Left lung (tissue), 10 donors: ENCODE measurements around the gene ZNF224. TPM values are rescaled to one million over a fixed set of nuclear protein-coding genes. Genes with fewer than 3 reads are reported as not detected.
A peak's percentile ranks its signal among the peaks of the same experiment; 100 is the strongest.

Experiments
- ATAC-seq: fragments of 200-7000 bp; cut with Tn5 transposase; one replicate; pipeline ENCODE4 v1.9.1; 2020; ENCODE audit warnings: moderate library complexity
- DNase-seq, 4 donors: peaks; one replicate each; pipeline ENCODE4 v3.0.0-alpha.2; 2013 to 2020
- H3K27ac ChIP-seq, 2 donors: fragments of 200-600 bp; sonication (generic) in 1 of 2; one replicate each; pipeline versions ENCODE4 v1.5.0 to v1.8.0; 2020 to 2021
- H3K27me3 ChIP-seq, 2 donors: fragments of 200-600 bp; sonication (generic) in 1 of 2; one replicate each; pipeline versions ENCODE4 v1.5.0 to v1.8.0; 2020 to 2021
- H3K36me3 ChIP-seq, 2 donors: fragments of 200-600 bp; sonication (generic) in 1 of 2; one replicate each; pipeline versions ENCODE4 v1.5.0 to v1.8.0; 2020 to 2021
- H3K4me1 ChIP-seq, 2 donors: fragments of 200-600 bp; one replicate each; pipeline ENCODE4 v1.8.0; 2021
- H3K4me3 ChIP-seq, 2 donors: fragments of 200-600 bp; sonication (generic) in 1 of 2; one replicate each; pipeline versions ENCODE4 v1.5.0 to v1.8.0; 2020 to 2021; ENCODE audit warnings: mild to moderate bottlenecking in 1 of 2
- H3K9me3 ChIP-seq, 2 donors: fragments of 200-600 bp; sonication (generic) in 1 of 2; one replicate each; pipeline versions ENCODE4 v1.5.0 to v1.8.0; 2020 to 2021
- CTCF ChIP-seq, 2 donors: fragments of 200-600 bp; sonication (generic) in 1 of 2; IDR thresholded peaks; one replicate each; pipeline versions ENCODE4 v1.5.0 to v1.8.0; 2021; ENCODE audit warnings: antibody characterized with exemption in 2 of 2
- intact Hi-C, 2 donors: fragments of 100-400 bp; cut with DNase I; formaldehyde crosslinking; loops; one replicate each; pipeline versions ENCODE4 v1.11.2 to v1.14.2; 2022
- polyA plus RNA-seq, 6 donors: library from polyadenylated mRNA; unstranded; fragments of 120-200 nt; gene quantifications; one replicate each; pipeline ENCODE4 v1.2.1, GENCODE V29; 2013; ENCODE audit not compliant: insufficient read length in 6 of 6
- total RNA-seq, 2 donors: library from RNA; stranded (reverse); fragmentation: NEBNext Ultra II Directional; extraction: Animal tissue kit (Norgen Biotek cat#: 25700); gene quantifications; one replicate each; pipeline ENCODE4 v1.2.1, GENCODE V29; 2021
- donor health status: DM: no; HTN: yes; CAD: no.
- donor health status: DM: no; HTN: no; CAD: no.

The ZNF224 gene
- total and polyA plus RNA-seq, 8 donors: 21.6 to 52.7 (median 49.3) TPM

- ATAC-seq: no peak
- H3K36me3 ChIP-seq: peaks cover 0 to 58% of the 10 kb centered on the region in 2 donors
- TF ChIP-seq CTCF (IDR thresholded peaks at IDR 0.05): no peak
Measured at GRCh38 chr19:44131955-44132354, 37.8 kb downstream of the ZNF224 start.

GRCh38 chr19:44141191-44142058 lies 47.3 kb downstream of the ZNF224 start, which contains the start of gene ZNF234:
TSS of gene ZNF234 (plus strand) at chr19:44141554. CDS start at chr19:44144633, 3,079 bp downstream.
- peak; percentile 84 to 92 (median 89) for DNase-seq
- intact Hi-C loops: no loop called here
- no peak for TF ChIP-seq CTCF (IDR thresholded peaks at IDR 0.05)
- no peaks in the 10 kb centered on the region for H3K9me3 ChIP-seq
- peak within 1 kb of the TSS; percentile 64 to 78 for H3K27ac ChIP-seq
- peak within 1 kb of the TSS; percentile 89 to 91 for H3K4me3 ChIP-seq
- H3K27me3 ChIP-seq: no peaks in the 10 kb centered on the region
- H3K4me1 ChIP-seq: peaks cover 4 to 20% of the 10 kb centered on the region in 2 donors
- peaks cover 0 to 21% of the 10 kb centered on the region in 2 donors for H3K36me3 ChIP-seq
- peak; percentile 100 for ATAC-seq

More at GRCh38 chr19:44131955-44132354, 37.8 kb downstream of the ZNF224 start:
- no peak for DNase-seq
- no peak overlapping the region for H3K4me3 ChIP-seq
- H3K9me3 ChIP-seq: peaks cover 0 to 84% of the 10 kb centered on the region in 2 donors
- H3K4me1 ChIP-seq: no peaks in the 10 kb centered on the region
- intact Hi-C loops: no loop called here
- no peaks in the 10 kb centered on the region for H3K27me3 ChIP-seq
- H3K27ac ChIP-seq: no peak overlapping the region

- no peak for TF ChIP-seq CTCF (IDR thresholded peaks at IDR 0.05)
- intact Hi-C loops: no loop called here
- H3K27ac ChIP-seq: peak overlapping the region in 1 of 2 donors; percentile 78
Measured at GRCh38 chr19:44142059-44142433, 47.9 kb downstream of the ZNF224 start.

GRCh38 chr19:44149776-44150175 lies 55.6 kb downstream of the ZNF224 start:
- Histone ChIP-seq H3K4me3 (no peak overlapping the region), H3K27me3 (no peaks in the 10 kb centered on the region), H3K36me3 (peaks cover 3 to 100% of the 10 kb centered on the region in 2 donors), H3K4me1 (no peaks in the 10 kb centered on the region), H3K9me3 (peaks cover 0 to 47% of the 10 kb centered on the region in 2 donors), H3K27ac (no peak overlapping the region)
- TF ChIP-seq CTCF (IDR thresholded peaks at IDR 0.05): no peak
- ATAC-seq (no peak), DNase-seq (no peak)
- intact Hi-C loops: no loop called here

More at GRCh38 chr19:44142059-44142433, 47.9 kb downstream of the ZNF224 start:
- DNase-seq (peak in 1 of 4 donors; percentile 13), ATAC-seq (peak; percentile 44)
- Histone ChIP-seq H3K27me3 (no peaks in the 10 kb centered on the region), H3K4me3 (peak overlapping the region; percentile 89 to 91), H3K36me3 (peaks cover 0 to 28% of the 10 kb centered on the region in 2 donors), H3K4me1 (peaks cover 4 to 20% of the 10 kb centered on the region in 2 donors), H3K9me3 (peaks cover 0 to 1% of the 10 kb centered on the region in 2 donors)

- H3K36me3 ChIP-seq: peaks cover 12 to 100% of the 10 kb centered on the region in 2 donors
- H3K27ac ChIP-seq: no peak overlapping the region
Measured at GRCh38 chr19:44151491-44151890, 57.3 kb downstream of the ZNF224 start.

More at GRCh38 chr19:44151491-44151890, 57.3 kb downstream of the ZNF224 start:
- DNase-seq (no peak), ATAC-seq (no peak)
- H3K4me3 ChIP-seq: no peak overlapping the region
- no peak for TF ChIP-seq CTCF (IDR thresholded peaks at IDR 0.05)
- no peaks in the 10 kb centered on the region for H3K27me3 ChIP-seq
- intact Hi-C loops: no loop called here
- peaks cover 4 to 64% of the 10 kb centered on the region in 2 donors for H3K9me3 ChIP-seq
- no peaks in the 10 kb centered on the region for H3K4me1 ChIP-seq
